HG02884 (cell line): ENCODE data around the gene NDRG2.
A peak's percentile ranks its signal among the peaks of the same experiment; 100 is the strongest.

Experiments used
- ATAC-seq: cut with Tn5 transposase; IDR thresholded peaks from one replicate; pipeline ENCODE4 v1.9.1; 2021; ENCODE audit warnings: mild to moderate bottlenecking, moderate library complexity; ENCODE audit not compliant: unreplicated experiment

NDRG2 gene

GRCh38 chr14:20978687-20979086 is 46.2 kb downstream of the NDRG2 start:
- ATAC-seq = no peak

DNA sequence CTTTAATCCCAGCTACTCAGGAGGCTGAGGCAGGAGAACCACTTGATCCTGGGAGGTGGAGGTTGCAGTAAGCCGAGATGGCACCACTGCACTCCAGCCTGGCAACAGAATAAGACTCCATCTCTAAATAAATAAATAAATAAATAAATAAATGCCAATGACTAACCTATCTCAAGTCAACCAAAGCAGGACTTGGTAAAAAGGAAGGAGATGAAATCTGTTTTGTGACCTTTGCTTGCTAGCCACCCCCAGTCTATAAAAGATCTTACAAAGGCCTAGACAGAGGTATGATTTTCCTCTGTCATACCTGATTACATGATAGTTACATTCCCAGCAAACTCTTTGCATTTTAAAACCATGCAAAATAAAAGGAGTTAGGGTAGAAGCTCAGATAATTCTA is 48.6 kb downstream of the NDRG2 start:
- ATAC-seq = no peak

DNA sequence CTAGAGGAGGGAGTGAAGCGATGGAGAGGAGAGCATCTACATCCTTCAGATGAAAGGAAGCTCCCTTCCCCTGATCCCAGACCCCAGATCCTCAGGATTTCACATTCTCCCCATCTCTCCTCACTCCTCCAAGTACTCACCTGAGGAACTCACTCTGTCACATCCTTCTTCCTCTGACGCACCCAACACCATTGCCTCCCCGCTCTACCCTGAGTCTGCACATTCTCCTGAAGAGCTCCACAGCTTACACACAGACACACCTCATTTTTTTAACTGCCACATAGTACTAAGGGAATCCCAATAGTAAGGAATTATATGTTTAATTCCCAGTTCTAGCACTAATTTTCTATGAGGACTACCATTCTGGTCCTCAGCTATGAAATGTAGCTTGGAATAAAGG is 51.4 kb downstream of the NDRG2 start:
- no peak for ATAC-seq

- no peak for ATAC-seq
Observed at GRCh38 chr14:20971705-20972021, 53.2 kb downstream of the NDRG2 start.

GRCh38 chr14:20970983-20971704 is 53.7 kb downstream of the NDRG2 start:
- ATAC-seq = peak; percentile 90

DNA sequence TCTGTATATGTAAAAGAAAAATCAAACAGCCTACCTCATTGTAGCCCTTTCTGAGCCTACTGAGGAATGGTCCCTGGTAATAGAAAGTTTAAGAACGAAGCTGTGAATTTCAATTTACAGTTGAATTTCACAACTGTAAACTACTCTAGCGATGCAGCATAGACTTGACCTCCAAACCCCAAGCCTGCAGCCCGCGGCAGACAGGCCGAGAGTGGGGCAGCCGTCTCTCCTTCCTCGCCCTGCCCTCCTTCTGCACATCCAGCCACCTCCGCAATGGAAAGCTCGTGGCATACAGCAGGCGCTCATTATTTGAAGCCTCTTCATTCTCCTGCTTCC is 54.2 kb downstream of the NDRG2 start:
- peak; percentile 10 for ATAC-seq

GRCh38 chr14:20969336-20969735 is 55.5 kb downstream of the NDRG2 start:
- ATAC-seq = no peak
